Measurements from ENCODE around the gene HRH1.
"Not testable (repeated sequence)": the region's sequence is repeated elsewhere in the genome, so short reads cannot be mapped to it uniquely, and the experiment has no call there.

The HRH1 gene

DNA sequence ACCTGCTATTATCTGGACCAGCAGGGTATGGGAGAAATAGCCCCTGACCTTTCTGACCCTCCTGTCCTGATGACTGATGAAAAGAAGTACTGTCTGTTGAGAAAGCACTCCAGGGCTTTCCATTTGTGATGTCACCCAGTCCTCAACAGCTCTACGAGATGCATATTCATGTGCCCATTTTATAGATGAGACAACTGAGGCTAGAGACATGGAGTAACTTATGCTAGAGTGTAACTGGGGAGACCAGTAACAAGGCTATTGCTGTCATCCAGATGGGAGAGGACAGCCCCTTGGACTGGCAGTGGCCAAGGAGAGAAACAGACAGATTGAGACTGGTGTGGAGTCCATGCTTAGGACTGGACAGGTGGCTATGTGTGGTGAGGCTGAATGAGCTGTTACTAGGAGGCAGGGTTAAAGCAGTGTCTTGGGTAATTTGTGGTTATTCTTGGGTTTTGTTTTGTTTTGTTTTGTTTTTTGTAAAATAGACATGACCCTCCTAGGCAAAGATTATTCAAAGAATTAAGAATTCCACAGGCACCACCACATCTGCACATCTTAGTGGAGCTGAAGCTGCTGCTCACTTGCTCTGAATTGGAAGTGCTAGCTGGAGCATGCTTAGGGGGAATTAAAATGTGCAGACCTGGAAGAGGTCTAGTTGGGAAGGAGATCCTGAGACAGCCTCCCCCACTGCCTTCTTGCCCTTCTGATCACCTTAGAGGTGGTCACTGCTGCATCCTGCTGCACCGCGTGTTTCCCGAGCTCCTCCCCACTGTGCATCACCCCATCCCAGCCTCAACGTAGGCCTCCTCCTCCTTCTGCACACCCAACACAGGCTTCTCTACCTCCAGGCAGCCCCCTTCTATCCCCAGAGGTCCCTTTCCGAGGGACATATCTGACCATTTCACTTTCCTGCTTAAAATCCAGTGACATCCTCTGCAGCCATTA is 8.4 kb downstream of the HRH1 start:
- DNase-seq (ENCODE audit: low read depth in 2 of 2), result no peak
- TF ChIP-seq, protein P1, sequence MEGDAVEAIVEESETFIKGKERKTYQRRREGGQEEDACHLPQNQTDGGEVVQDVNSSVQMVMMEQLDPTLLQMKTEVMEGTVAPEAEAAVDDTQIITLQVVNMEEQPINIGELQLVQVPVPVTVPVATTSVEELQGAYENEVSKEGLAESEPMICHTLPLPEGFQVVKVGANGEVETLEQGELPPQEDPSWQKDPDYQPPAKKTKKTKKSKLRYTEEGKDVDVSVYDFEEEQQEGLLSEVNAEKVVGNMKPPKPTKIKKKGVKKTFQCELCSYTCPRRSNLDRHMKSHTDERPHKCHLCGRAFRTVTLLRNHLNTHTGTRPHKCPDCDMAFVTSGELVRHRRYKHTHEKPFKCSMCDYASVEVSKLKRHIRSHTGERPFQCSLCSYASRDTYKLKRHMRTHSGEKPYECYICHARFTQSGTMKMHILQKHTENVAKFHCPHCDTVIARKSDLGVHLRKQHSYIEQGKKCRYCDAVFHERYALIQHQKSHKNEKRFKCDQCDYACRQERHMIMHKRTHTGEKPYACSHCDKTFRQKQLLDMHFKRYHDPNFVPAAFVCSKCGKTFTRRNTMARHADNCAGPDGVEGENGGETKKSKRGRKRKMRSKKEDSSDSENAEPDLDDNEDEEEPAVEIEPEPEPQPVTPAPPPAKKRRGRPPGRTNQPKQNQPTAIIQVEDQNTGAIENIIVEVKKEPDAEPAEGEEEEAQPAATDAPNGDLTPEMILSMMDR (IDR thresholded peaks at IDR 0.05; ENCODE audit: low read depth, low read length), result no peak
- H3K4me3 ChIP-seq (replicated peaks in 1 of 2; ENCODE audit: low read depth in 2 of 2, low read length in 2 of 2), result no peak overlapping the region

DNA sequence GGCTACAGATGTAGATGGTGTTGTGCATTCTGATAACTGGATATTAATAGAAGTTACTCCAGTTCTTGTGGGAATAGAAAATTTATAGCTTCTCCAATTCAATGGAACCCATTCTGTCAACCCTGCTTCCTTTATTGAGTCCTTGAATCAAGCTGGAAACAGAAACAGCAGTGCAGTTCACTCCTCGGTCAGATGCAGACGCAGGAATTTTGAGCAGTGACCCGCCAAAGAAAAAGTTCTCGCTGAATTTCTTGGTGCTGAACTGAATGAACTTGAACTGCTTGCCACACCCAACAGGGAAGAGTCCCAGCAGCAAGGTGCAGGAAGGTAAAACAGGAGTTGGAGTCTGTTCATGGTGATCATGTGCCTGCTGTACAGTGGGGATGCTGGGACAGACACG is 10.3 kb downstream of the HRH1 start:
- H3K4me3 ChIP-seq (replicated peaks in 1 of 2; ENCODE audit: low read depth in 2 of 2, low read length in 2 of 2), result no peak overlapping the region
- no peak for DNase-seq (ENCODE audit: low read depth in 2 of 2)
- TF ChIP-seq, protein P1 (IDR thresholded peaks at IDR 0.05; ENCODE audit: low read depth, low read length), result no peak

DNA sequence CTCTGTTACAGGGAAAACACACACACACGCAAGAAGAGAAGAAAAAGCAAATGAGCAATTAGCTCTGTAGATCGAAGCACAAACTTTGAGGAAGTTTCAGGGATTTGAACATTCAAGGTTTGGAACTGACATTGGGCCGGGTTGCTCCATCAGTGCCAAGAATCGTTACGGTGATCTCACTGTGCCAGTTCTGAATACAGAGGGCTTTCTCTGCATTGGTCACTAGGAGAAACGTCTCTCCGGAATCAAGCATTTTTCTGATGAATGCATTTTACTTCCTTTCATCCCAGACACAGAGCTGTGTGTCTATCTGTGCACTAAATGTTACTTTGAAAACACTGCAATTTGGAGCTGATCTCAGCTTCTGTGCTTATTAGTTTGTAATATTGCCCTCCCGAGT is 11.2 kb downstream of the HRH1 start:
- DNase-seq (ENCODE audit: low read depth in 2 of 2), result no peak

DNA sequence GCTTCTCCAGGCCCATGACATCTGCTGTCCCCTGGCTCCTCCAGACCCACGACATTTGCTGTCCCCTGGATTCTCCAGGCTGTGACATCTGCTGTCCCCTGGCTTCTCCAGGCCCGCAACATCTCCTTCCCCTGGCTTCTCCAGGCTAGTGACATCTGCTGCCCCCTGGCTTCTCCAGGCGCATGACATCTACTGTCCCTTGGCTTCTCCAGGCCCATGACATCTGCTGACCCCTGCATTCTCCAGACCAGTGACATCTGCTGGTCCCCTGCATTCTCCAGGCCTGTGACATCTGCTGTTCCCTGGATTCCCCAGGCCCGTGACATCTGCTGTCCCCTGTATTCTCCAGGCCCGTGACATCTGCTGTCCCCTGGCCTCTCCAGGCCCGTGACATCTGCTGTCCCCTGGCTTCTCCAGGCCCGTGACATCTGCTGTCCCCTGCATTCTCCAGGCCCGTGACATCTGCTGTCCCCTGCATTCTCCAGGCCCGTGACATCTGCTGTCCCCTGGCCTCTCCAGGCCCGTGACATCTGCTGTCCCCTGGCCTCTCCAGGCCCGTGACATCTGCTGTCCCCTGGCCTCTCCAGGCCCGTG is 12.6 kb downstream of the HRH1 start:
- H3K4me3 ChIP-seq (replicated peaks in 1 of 2; ENCODE audit: low read depth in 2 of 2, low read length in 2 of 2); DNase-seq (ENCODE audit: low read depth in 2 of 2): not testable (repeated sequence)

More for the DNA sequence above, 11.2 kb downstream of the HRH1 start:
- no peak overlapping the region for H3K4me3 ChIP-seq (replicated peaks in 1 of 2; ENCODE audit: low read depth in 2 of 2, low read length in 2 of 2)
- TF ChIP-seq, protein P1 (IDR thresholded peaks at IDR 0.05; ENCODE audit: low read depth, low read length), result no peak

DNA sequence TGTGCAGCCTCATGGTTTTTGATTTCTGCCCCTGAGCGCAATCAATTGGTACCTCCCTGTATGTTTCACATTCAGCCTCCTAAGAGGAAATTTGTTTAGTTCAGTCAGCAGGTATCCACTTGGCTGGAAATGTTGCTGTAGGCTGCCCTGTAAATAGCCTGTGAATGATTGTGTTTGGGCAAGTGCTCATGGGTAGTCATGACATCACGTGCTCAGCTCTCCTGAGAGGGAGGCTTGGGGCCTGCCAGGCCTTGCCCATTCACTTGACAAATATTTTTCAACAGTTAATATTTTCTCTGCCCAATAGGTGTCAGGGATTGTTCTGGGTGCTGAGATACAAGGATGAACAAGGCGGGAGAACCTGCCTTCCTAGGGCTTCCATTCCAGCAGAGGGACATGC is 13.3 kb downstream of the HRH1 start:
- H3K4me3 ChIP-seq (replicated peaks in 1 of 2; ENCODE audit: low read depth in 2 of 2, low read length in 2 of 2), result no peak overlapping the region
- DNase-seq (ENCODE audit: low read depth in 2 of 2), result no peak
- TF ChIP-seq, protein P1 (IDR thresholded peaks at IDR 0.05; ENCODE audit: low read depth, low read length), result no peak

DNA sequence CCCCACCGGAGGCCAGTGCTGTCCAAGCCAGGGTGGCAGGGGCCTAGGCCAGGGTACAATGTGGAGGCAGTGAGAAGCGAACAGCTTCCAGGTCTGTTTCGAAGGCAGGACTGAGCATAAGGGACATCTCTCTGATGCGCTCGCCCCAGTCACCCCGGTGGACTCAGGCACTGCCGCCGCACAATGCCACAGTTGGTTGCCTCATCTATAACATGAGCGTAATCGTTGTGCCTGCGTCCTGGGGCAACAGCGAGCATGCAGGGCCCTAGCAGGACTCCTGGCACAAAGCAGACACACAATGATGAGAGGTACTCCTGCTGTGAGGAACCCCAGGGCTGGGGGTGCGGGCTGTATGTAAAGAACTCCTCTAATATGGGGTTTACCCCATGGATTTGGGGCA is 14.1 kb downstream of the HRH1 start:
- H3K4me3 ChIP-seq (replicated peaks in 1 of 2; ENCODE audit: low read depth in 2 of 2, low read length in 2 of 2), result no peak overlapping the region
- no peak for DNase-seq (ENCODE audit: low read depth in 2 of 2)
- TF ChIP-seq, protein P1 (IDR thresholded peaks at IDR 0.05; ENCODE audit: low read depth, low read length), result no peak

Data from cardiac fibroblast (primary cell).